Natural killer cell treated with Interleukin-12 subunit alpha and Interleukin-12 subunit beta and Interleukin-15 and Interleukin-18, amount 100 ng/mL, for 72 hours (primary cell): ENCODE measurements around the gene RALGPS1. TPM values are rescaled to one million over a fixed set of nuclear protein-coding genes. Genes with fewer than 3 reads are reported as not detected.

Experiments used
- ATAC-seq, 2 donors: fragments of 150-1000 bp; cut with Tn5 transposase in 1 of 2; sonication (Bioruptor Pico), chemical (Tn5 transposase) in 1 of 2; 2 replicates each; pipeline ENCODE4 v1.10.0; 2021
- DNase-seq: peaks from one replicate; pipeline ENCODE4 v3.0.0; 2022; ENCODE audit warnings: low spot score
- H3K27ac Mint-ChIP-seq, 2 donors: 1 replicate in 1 of 2; 2 replicates in 1 of 2; pipeline ENCODE4 v1.8.0; 2022; ENCODE audit warnings: mixed read lengths in 2 of 2, mild to moderate bottlenecking in 1 of 2, moderate library complexity in 1 of 2
- H3K27me3 Mint-ChIP-seq, 2 donors: 1 replicate in 1 of 2; 2 replicates in 1 of 2; pipeline ENCODE4 v1.8.0; 2022; ENCODE audit warnings: mixed read lengths in 2 of 2
- H3K36me3 Mint-ChIP-seq: one replicate; pipeline ENCODE4 v1.8.0; 2022; ENCODE audit warnings: mixed read lengths
- H3K4me1 Mint-ChIP-seq, 2 donors: 1 replicate in 1 of 2; 2 replicates in 1 of 2; pipeline ENCODE4 v1.8.0; 2022; ENCODE audit warnings: low read depth in 2 of 2, mixed read lengths in 2 of 2, mild to moderate bottlenecking in 1 of 2
- H3K4me3 Mint-ChIP-seq: one replicate; pipeline ENCODE4 v1.8.0; 2022; ENCODE audit warnings: mixed read lengths
- H3K9me3 Mint-ChIP-seq: 2 replicates; pipeline ENCODE4 v1.8.0; 2022; ENCODE audit warnings: mixed read lengths
- total RNA-seq, 2 donors: library from RNA; stranded (reverse); gene quantifications; one replicate each; pipeline ENCODE4 v1.2.3, GENCODE V29; 2022

Gene RALGPS1
- total RNA-seq, 2 donors from 2014 or later: 4.4 to 7.0 TPM

DNA sequence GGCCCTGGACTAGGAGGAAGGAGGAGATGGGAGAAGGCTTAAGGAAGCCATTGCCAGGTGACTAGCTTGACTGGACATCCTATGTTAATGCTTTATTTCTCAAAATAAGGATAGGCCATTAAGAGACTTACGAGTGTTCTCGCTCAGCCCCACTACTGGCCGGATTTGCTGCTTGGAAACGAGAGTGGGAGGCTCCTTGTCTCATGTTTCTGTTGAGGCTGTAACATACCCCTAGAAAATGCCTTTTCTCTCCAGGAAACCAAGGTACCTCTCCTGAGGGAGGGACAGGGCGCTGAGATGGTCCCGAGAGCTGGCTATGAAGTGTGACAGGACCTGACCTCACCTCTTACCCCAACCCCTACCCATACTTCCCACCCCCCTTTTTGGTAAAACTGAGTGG, 60.0 kb downstream of the RALGPS1 start:
- no peak for ATAC-seq
- no peak overlapping the region for H3K27ac Mint-ChIP-seq
- peaks cover 0 to 13% of the 10 kb centered on the region in 2 donors for H3K27me3 Mint-ChIP-seq
- H3K4me1 Mint-ChIP-seq: peaks cover 5 to 10% of the 10 kb centered on the region in 2 donors
- H3K9me3 Mint-ChIP-seq: no peaks in the 10 kb centered on the region
- no peak for DNase-seq
- H3K4me3 Mint-ChIP-seq: no peak overlapping the region
- no peaks in the 10 kb centered on the region for H3K36me3 Mint-ChIP-seq

DNA sequence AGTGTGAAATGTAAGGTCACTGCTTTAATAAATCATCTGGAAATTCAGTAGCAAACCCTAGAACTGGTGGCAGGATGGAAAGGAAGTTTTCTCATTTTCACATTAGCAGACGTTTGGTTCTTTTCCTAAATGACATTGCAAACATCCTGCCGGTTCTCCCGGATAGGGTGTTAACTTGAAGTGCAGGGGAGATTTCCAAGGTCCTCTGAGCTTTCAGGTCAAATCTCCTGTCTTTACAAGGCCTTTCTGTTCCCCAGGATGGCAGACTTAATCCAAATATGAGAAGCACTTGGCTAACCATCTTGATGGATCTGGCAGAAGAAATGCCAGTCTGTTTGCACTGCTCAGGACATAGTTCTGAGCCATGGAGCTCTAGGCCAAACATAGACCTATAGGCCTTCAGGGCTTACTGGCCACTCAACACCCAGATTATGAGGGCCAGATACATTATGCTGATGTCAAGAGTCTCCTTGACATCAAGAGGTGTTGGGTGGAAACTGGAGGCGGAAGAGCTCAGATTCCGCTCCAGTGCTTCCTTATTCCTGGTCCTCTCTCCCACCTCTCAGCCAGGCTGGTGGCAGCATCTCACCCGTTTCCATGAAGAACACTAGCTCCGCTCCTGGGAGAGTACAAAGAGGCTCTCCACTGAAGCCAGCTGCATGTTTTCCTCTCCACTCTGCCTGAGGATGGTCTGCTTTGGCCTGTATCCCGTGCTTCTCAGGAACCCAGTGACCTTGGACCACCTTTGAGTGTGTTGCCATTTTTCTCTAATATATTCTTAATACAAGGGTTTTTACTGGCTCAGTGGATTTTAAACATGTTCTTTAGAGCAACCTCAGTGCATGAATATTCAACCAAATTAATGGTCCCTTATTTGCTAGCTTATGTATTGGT, 61.0 kb downstream of the RALGPS1 start:
- H3K4me3 Mint-ChIP-seq: no peak overlapping the region
- DNase-seq: no peak
- H3K27ac Mint-ChIP-seq: no peak overlapping the region
- H3K27me3 Mint-ChIP-seq: peaks cover 0 to 13% of the 10 kb centered on the region in 2 donors
- H3K36me3 Mint-ChIP-seq: no peaks in the 10 kb centered on the region
- no peaks in the 10 kb centered on the region for H3K9me3 Mint-ChIP-seq
- ATAC-seq: no peak
- peaks cover 4 to 5% of the 10 kb centered on the region in 2 donors for H3K4me1 Mint-ChIP-seq

DNA sequence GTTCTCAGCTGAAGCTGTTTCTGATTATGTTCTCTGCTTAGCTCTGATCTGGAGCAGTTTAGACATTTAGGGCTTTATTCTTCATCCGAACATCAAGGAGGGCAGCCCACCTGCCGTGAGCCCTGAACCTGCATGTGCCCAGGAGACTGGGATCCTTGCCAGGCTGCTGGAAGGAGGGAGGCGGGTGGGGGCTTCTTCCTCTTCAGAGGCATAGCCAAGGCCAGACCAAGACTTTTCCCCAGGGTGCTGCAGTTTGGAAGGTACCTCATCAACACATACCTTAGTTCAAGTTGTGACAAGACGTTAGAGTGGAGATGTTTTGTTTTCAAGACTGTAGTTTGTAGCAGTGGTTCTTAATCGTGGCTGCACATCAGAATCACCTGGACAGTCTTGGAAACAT, 64.9 kb downstream of the RALGPS1 start:
- no peak for DNase-seq
- H3K27me3 Mint-ChIP-seq: peaks cover 0 to 14% of the 10 kb centered on the region in 2 donors
- H3K36me3 Mint-ChIP-seq: no peaks in the 10 kb centered on the region
- no peak for ATAC-seq
- H3K4me1 Mint-ChIP-seq: peaks cover 34 to 39% of the 10 kb centered on the region in 2 donors
- no peak overlapping the region for H3K4me3 Mint-ChIP-seq
- peak overlapping the region in 1 of 2 donors; percentile 77 for H3K27ac Mint-ChIP-seq
- no peaks in the 10 kb centered on the region for H3K9me3 Mint-ChIP-seq

DNA sequence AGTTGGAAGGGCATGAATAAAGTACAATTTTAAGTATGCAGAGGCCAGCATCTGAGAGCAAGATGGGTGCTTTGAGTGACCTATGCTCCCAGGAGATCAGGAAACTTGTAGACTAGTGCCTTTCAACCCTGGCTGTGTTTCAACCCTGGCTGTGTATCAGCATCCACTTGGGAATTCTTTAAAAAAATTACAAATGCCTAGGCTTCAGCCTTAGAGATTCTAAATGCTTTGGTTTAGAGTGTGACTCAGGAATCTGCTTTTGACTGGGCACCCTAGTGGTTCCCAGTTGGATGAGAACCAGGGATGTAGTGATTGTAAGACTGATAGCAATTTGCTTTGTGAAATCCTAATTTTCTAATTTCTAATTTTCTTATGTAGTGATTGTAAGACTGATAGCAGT, 65.6 kb downstream of the RALGPS1 start:
- DNase-seq (no peak), ATAC-seq (no peak)
- H3K9me3 Mint-ChIP-seq: no peaks in the 10 kb centered on the region
- H3K27ac Mint-ChIP-seq: no peak overlapping the region
- H3K4me3 Mint-ChIP-seq: no peak overlapping the region
- peaks cover 0 to 14% of the 10 kb centered on the region in 2 donors for H3K27me3 Mint-ChIP-seq
- no peaks in the 10 kb centered on the region for H3K36me3 Mint-ChIP-seq
- H3K4me1 Mint-ChIP-seq: peaks cover 41 to 45% of the 10 kb centered on the region in 2 donors

DNA sequence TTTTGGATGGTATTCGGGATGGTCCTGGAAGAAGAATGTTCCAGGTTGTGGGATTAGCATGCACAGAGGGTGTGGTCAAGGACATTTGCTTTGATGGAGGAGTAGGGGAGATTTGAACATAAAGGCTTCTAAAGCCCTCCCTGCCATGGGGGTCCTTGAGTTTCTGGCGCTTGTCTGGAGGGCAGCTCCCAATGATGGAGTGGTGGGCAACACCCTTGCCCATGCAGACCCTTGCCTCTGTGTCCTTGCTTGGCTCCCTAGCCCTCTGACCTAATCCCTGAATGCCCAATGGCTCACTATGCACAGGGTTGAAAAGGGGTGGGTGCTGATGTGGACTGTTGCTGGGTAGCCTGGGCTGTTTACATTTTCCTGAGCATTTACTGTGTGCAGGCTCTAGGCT, 66.6 kb downstream of the RALGPS1 start:
- H3K4me1 Mint-ChIP-seq: peaks cover 48 to 54% of the 10 kb centered on the region in 2 donors
- DNase-seq (no peak), ATAC-seq (no peak)
- peak overlapping the region; percentile 50 to 53 for H3K27ac Mint-ChIP-seq
- no peak overlapping the region for H3K4me3 Mint-ChIP-seq
- H3K36me3 Mint-ChIP-seq: no peaks in the 10 kb centered on the region
- peaks cover 0 to 13% of the 10 kb centered on the region in 2 donors for H3K27me3 Mint-ChIP-seq
- no peaks in the 10 kb centered on the region for H3K9me3 Mint-ChIP-seq

DNA sequence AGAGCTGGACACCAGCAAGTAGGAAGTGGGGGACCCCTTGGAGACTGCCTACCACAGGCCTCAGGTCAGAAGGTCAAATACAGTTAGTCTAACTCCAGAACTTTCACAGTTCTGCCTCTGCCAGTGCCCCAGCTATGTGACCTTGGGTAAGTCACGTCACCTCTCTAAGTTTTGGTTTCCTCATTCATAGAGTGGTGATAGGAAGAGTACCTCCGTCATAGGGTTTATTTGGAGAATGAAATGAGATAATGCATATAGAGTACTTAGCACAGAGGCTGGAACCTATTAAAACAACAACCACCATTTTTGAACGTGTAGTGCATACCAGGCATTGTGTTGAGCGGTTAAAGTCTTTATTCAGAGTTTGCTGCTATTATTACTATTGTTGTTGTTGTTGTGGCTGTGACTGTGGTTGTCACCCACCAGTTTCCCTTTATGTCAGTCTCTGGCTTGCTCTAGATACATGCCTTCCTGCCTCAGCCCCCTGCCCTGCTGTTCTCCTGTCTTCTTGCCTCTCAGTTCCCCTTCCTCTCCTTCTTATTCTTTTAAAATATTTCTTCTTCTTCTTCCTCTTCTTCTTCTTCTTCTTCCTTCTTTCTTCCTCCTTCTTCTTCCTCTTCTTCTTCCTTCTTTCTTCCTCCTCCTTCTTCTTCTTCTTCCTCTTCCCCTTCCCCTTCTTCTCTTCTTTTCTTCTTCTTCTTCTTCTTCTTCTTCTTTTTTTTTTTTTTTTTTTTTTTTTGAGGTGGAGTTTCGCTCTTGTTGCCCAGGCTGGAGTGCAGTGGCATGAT, 67.8 kb downstream of the RALGPS1 start:
- ATAC-seq (peak; percentile 74 to 76), DNase-seq (peak; percentile 67)
- Mint-ChIP-seq H3K4me1 (peaks cover 60 to 66% of the 10 kb centered on the region in 2 donors), H3K9me3 (no peaks in the 10 kb centered on the region), H3K27me3 (peaks cover 0 to 19% of the 10 kb centered on the region in 2 donors), H3K36me3 (no peaks in the 10 kb centered on the region), H3K4me3 (peak overlapping the region; percentile 64), H3K27ac (peak overlapping the region; percentile 50 to 53)

DNA sequence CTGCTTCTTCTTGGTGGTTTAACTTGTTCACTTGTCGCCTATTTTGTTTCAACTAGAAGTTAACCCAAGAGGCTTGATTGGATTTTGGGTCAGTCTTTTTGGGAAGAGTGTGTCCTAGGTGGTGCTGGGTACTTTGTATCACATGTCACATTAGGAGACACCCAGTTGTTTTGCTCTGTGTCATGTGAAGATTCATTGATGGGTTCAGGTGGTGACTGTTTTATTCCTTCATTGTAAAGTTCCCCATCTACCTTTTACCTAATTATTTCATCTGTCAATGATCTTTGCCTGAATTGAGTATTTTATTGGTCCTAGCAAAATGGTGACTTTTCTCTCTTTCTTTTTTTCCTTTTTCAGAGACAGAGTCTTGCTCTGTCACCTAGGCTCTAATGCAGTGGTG, 69.2 kb downstream of the RALGPS1 start:
- H3K4me3 Mint-ChIP-seq: peak overlapping the region; percentile 39
- DNase-seq (no peak), ATAC-seq (no peak)
- peaks cover 72 to 78% of the 10 kb centered on the region in 2 donors for H3K4me1 Mint-ChIP-seq
- H3K27ac Mint-ChIP-seq: peak overlapping the region; percentile 36 to 50
- no peaks in the 10 kb centered on the region for H3K9me3 Mint-ChIP-seq
- H3K27me3 Mint-ChIP-seq: peaks cover 5 to 29% of the 10 kb centered on the region in 2 donors
- H3K36me3 Mint-ChIP-seq: peaks cover 4% of the 10 kb centered on the region

DNA sequence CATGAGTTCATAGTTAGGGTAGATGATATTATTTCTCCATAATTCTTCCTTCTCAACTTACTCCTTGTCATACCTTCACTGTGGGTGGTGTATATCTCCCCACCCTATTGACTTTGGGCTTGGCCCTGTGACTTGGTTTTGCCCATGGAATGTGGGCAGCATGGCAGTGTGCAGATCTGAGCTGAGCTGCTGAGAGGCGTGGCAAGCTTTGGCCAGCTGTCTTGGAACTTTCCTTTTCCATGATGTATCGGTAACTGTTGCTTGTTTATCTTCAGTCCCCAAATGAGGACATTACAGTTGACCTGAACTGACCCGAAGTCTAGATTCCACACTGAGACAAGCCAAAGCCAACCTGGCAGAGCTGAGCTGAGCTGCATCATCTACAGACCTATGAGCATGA, 70.4 kb downstream of the RALGPS1 start:
- Mint-ChIP-seq H3K9me3 (no peaks in the 10 kb centered on the region), H3K27ac (peak overlapping the region in 1 of 2 donors; percentile 36), H3K27me3 (peaks cover 11 to 31% of the 10 kb centered on the region in 2 donors), H3K4me1 (peaks cover 76 to 82% of the 10 kb centered on the region in 2 donors), H3K4me3 (no peak overlapping the region), H3K36me3 (peaks cover 6% of the 10 kb centered on the region)
- ATAC-seq (no peak), DNase-seq (no peak)

DNA sequence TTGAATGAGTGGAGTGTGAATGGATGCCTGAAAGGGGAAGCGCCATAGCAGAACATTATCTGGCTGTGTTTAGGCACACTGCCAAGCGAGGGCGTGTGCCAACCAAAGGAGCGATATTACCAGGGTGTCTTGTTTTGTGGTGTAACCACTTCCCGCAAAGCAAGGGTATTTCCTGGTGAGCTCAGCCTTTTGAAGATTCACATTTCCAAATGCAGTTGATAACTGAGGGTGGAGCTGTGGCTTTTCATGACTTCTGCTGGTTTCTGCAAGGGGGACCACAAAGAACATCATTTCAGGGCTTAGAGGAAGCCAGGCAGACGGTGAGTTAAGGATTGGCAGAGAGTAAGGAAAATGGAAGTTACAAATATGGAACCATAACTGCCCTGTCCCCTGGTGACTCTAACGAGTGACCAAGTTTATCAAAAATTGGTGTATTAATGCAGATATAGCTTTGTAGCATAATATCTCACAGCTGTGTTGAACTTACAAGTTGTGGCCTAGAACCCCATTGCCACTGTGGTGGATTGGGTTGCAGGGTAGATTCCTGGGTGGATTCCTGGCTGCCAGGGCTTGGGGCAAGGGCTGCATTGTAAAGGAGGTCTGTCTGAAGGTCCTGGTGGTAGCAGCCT, 71.4 kb downstream of the RALGPS1 start:
- ATAC-seq (peak; percentile 84 to 90), DNase-seq (peak; percentile 91)
- no peaks in the 10 kb centered on the region for H3K9me3 Mint-ChIP-seq
- H3K4me3 Mint-ChIP-seq: peak overlapping the region; percentile 71
- H3K36me3 Mint-ChIP-seq: peaks cover 13% of the 10 kb centered on the region
- peaks cover 19 to 40% of the 10 kb centered on the region in 2 donors for H3K27me3 Mint-ChIP-seq
- peak overlapping the region; percentile 39 to 59 for H3K27ac Mint-ChIP-seq
- H3K4me1 Mint-ChIP-seq: peaks cover 83 to 88% of the 10 kb centered on the region in 2 donors

DNA sequence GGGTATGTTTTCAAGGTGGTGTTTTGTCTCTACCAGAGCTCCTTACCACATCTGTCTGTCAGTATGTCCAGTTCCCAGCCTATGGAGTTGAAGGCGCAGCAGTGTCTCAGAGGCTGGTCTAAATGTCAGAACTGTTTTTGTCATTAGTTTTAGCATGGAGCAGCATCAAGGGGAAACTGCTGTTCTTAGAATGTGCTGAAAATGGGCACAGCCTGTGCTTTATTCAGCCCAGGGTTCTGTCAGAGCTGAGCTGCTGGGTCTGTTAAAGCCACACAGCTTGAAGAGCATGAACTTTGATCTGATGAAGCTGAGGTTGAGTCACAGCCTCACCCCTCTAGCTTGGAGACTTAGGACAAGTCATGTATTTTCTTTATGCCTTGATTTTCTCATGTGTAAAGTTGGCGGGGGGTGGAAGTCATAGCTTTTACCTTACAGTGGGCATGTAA, 71.9 kb downstream of the RALGPS1 start:
- peaks cover 14% of the 10 kb centered on the region for H3K36me3 Mint-ChIP-seq
- DNase-seq (no peak), ATAC-seq (peak in 1 of 2 donors; percentile 43)
- H3K27me3 Mint-ChIP-seq: peaks cover 19 to 44% of the 10 kb centered on the region in 2 donors
- H3K4me1 Mint-ChIP-seq: peaks cover 81 to 86% of the 10 kb centered on the region in 2 donors
- peak overlapping the region; percentile 71 for H3K4me3 Mint-ChIP-seq
- no peaks in the 10 kb centered on the region for H3K9me3 Mint-ChIP-seq
- H3K27ac Mint-ChIP-seq: peak overlapping the region; percentile 39 to 59

DNA sequence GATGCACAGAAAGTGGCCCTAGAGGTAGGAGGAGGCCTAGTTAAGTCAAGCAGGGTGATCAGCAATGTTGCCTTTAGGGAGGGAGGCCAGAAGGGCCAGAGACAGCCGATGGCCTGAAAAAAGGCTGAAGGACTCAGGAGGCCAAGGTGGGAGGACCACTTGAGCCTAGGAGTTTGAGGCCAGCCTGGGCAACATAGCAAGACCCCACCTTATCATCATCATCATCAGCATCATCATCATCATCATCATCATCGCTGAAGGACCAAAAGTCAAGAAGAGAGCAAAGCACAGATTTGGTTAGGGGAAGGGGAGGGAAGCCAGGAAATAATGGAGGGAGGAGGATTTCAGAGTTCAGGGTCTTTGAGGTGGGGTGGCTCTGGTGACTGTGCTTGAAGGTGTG, 74.3 kb downstream of the RALGPS1 start:
- no peak for DNase-seq
- no peak for ATAC-seq
- Mint-ChIP-seq H3K36me3 (peaks cover 23% of the 10 kb centered on the region), H3K9me3 (peaks cover 3% of the 10 kb centered on the region), H3K27me3 (peaks cover 20 to 53% of the 10 kb centered on the region in 2 donors), H3K4me3 (peak overlapping the region; percentile 11), H3K27ac (peak overlapping the region in 1 of 2 donors; percentile 52), H3K4me1 (peaks cover 62 to 64% of the 10 kb centered on the region in 2 donors)

DNA sequence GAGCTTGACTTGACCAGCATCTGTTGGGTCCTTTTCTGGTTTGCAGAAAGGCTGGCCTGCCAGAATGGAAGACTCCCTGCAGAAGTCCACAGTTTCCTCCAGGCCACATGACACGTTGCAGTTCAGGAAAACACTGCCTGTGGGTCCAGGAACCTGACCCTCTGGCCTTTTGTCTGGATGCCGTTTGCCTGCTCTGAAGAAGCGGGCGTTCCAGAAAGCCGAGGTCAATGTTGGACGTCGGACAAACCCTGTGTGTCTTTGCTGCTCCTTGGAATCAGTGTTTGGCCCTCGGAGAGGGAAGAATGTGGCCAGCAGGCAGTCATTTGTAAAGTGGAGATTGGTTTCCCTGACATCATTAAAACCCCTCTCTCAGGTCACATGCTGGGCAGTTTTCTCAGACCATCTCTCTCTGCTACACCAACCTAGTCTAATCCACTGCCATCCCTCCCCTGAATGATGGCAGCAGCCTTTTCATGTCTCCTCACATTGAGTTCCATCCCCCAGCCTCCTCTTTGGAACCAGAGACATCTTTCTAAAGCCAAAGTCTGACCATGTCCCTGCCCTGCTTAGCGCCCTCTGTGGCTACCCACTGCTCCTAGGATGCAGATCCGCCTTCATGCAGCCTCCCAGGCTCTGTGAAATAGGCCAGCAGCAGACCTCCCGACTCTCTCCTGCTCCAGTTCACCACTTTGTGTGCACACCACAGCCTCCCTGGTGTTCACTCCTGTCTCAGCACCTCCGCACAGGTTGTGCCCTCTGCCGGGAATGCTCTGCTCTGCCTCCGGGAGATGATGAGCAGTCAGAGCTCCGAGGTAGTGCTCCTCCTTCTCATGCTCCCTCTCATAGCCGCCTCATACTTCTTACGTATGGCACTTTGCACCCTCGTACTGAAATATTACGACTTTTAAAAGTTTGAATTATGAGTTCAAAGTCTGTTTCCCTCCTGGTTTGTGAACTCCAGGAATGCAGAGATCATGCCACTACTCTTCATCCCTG, 75.6 kb downstream of the RALGPS1 start:
- Mint-ChIP-seq H3K4me3 (no peak overlapping the region), H3K9me3 (peaks cover 3% of the 10 kb centered on the region), H3K27ac (peak overlapping the region in 1 of 2 donors; percentile 37), H3K4me1 (peaks cover 50 to 51% of the 10 kb centered on the region in 2 donors), H3K36me3 (peaks cover 28% of the 10 kb centered on the region), H3K27me3 (peaks cover 25 to 55% of the 10 kb centered on the region in 2 donors)
- ATAC-seq (no peak), DNase-seq (no peak)
